GM12878 (cell line): ENCODE results near the gene PDLIM4. TPM values are rescaled to one million over a fixed set of nuclear protein-coding genes. Genes with fewer than 3 reads are reported as not detected.

Experiments
- ATAC-seq: fragments of 200-7000 bp; cut with Tn5 transposase; 3 replicates; pipeline ENCODE4 v1.9.1; 2020; ENCODE audit warnings: mild to moderate bottlenecking, moderate library complexity
- BruUV-seq: library from RNA; stranded (reverse); fragments of 400-500 nt; replicated peaks from 2 replicates; lab custom pipeline; 2021; lab: Mats Ljungman, UMichigan
- CTCF ChIA-PET: fragments of 300-600 bp; sonication (Branson Sonifier 250); formaldehyde crosslinking; extraction: SDS; loops from one replicate; lab custom pipeline; 2021; ENCODE audit warnings: inconsistent platforms; lab: Yijun Ruan, JAX
- POLR2A ChIA-PET: fragments of 350-600 bp; formaldehyde crosslinking; extraction: SDS; loops from one replicate; lab custom pipeline; 2021; ENCODE audit warnings: inconsistent platforms; lab: Charles Lee
- RAD21 ChIA-PET: fragments of 300-600 bp; sonication (Branson Sonifier 250); formaldehyde crosslinking; loops from one replicate; lab custom pipeline; 2023; ENCODE audit warnings: antibody characterized with exemption; ENCODE audit not compliant: unreplicated experiment; lab: Charles Lee
- SMC1A ChIA-PET: fragments of 300-600 bp; sonication (Branson Sonifier 250); formaldehyde crosslinking; loops from one replicate; lab custom pipeline; 2023; ENCODE audit not compliant: unreplicated experiment, uncharacterized antibody; lab: Charles Lee
- DNase-seq: peaks from one replicate; pipeline ENCODE4 v3.0.0-alpha.2; 2011; ENCODE audit warnings: low read depth, low spot score
- FAIRE-seq: peaks from 3 replicates; lab custom pipeline; 2011; peaks lifted over from hg19 to GRCh38; lab: Jason Lieb, UNC
- H2AFZ ChIP-seq: 2 replicates; pipeline ENCODE4 v1.6.0; 2011; ENCODE audit warnings: low read depth, low read length, control low read depth; ENCODE audit not compliant: control insufficient read depth
- H3K27ac ChIP-seq: 2 replicates; pipeline ENCODE4 v1.5.1; 2011; ENCODE audit warnings: control low read depth; ENCODE audit not compliant: control insufficient read depth, insufficient read depth
- H3K27me3 ChIP-seq, 2 experiments: replicated peaks in 1 of 2; 2 replicates each; pipeline versions ENCODE4 v1.6.0 to v1.6.1; 2011; ENCODE audit warnings: low read length in 1 of 2; ENCODE audit not compliant: control insufficient read depth in 2 of 2, insufficient read depth in 2 of 2
- H3K36me3 ChIP-seq, 2 experiments: 2 replicates each; pipeline ENCODE4 v1.5.1; 2011; ENCODE audit warnings: low read length in 1 of 2; ENCODE audit not compliant: control insufficient read depth in 2 of 2, insufficient read depth in 2 of 2
- H3K4me1 ChIP-seq: 2 replicates; pipeline ENCODE4 v1.6.1; 2011; ENCODE audit warnings: mild to moderate bottlenecking, low read length, moderate library complexity, mixed read lengths; ENCODE audit not compliant: control insufficient read depth, insufficient read depth
- H3K4me2 ChIP-seq: 2 replicates; pipeline ENCODE4 v1.6.0; 2011; ENCODE audit warnings: control low read depth; ENCODE audit not compliant: control insufficient read depth, insufficient read depth
- H3K4me3 ChIP-seq: fragments of 200-600 bp; sonication (generic); 2 replicates; pipeline ENCODE4 v1.5.1; 2016
- H3K79me2 ChIP-seq: 2 replicates; pipeline ENCODE4 v1.6.0; 2011; ENCODE audit warnings: low read length; ENCODE audit not compliant: control insufficient read depth, insufficient read depth
- H3K9ac ChIP-seq: 2 replicates; pipeline ENCODE4 v1.8.0; 2011; ENCODE audit warnings: low read length, control low read depth, mixed read lengths; ENCODE audit not compliant: control insufficient read depth, insufficient read depth
- H3K9me3 ChIP-seq: replicated peaks from 3 replicates; pipeline ENCODE4 v1.5.1; 2011; ENCODE audit warnings: mild to moderate bottlenecking, low read length; ENCODE audit not compliant: control insufficient read depth, insufficient read depth
- H4K20me1 ChIP-seq: 2 replicates; pipeline ENCODE4 v1.6.0; 2011; ENCODE audit not compliant: control insufficient read depth, insufficient read depth
- EED ChIP-seq: sonication (generic); IDR thresholded peaks from 2 replicates; pipeline ENCODE4 v1.6.1; 2016; ENCODE audit warnings: antibody characterized with exemption, low read depth
- EGR1 ChIP-seq, 2 experiments: IDR thresholded peaks; 1 replicate in 1 of 2; 2 replicates in 1 of 2; pipeline ENCODE4 v1.6.1; 2011 to 2012; ENCODE audit warnings: low read depth in 2 of 2, low read length in 2 of 2, borderline replicate concordance in 1 of 2, mild to moderate bottlenecking in 1 of 2, moderate library complexity in 1 of 2
- MTA3 ChIP-seq: IDR thresholded peaks from 2 replicates; pipeline ENCODE4 v1.6.1; 2012; ENCODE audit warnings: low read length, inconsistent platforms, borderline replicate concordance
- NR2C2 ChIP-seq: IDR thresholded peaks from 2 replicates; pipeline ENCODE4 v1.6.1; 2011; ENCODE audit warnings: borderline replicate concordance, low read depth; ENCODE audit not compliant: control insufficient read depth, insufficient read length
- PAX5 ChIP-seq: IDR thresholded peaks from 2 replicates; pipeline ENCODE4 v1.6.1; 2011; ENCODE audit warnings: low read depth, low read length, borderline replicate concordance
- RBBP5 ChIP-seq: fragments of 200-600 bp; sonication (generic); conservative IDR thresholded peaks from 2 replicates; pipeline ENCODE4 v1.6.1; 2016
- RELA ChIP-seq: fragments of 450-650 bp; IDR thresholded peaks from 2 replicates; pipeline ENCODE4 v1.8.0; 2014; ENCODE audit warnings: borderline replicate concordance; ENCODE audit not compliant: partially characterized antibody
- SIX5 ChIP-seq: IDR thresholded peaks from 2 replicates; pipeline ENCODE4 v1.6.1; 2011; ENCODE audit warnings: mild to moderate bottlenecking, low read depth, low read length, moderate library complexity; ENCODE audit not compliant: severe bottlenecking
- SREBF2 ChIP-seq: IDR thresholded peaks from 2 replicates; pipeline ENCODE4 v1.6.1; 2012; ENCODE audit warnings: mild to moderate bottlenecking, low read length
- SUZ12 ChIP-seq: fragments of 200-600 bp; sonication (generic); IDR thresholded peaks from one replicate; pipeline ENCODE4 v1.6.1; 2018; ENCODE audit warnings: antibody characterized with exemption, mild to moderate bottlenecking; ENCODE audit not compliant: unreplicated experiment
- TBL1XR1 ChIP-seq: IDR thresholded peaks from 2 replicates; pipeline ENCODE4 v1.6.1; 2012; ENCODE audit warnings: low read depth, low read length, improper control_type of control experiment
- ZBTB11 ChIP-seq: fragments of 450-650 bp; formaldehyde crosslinking; IDR thresholded peaks from 2 replicates; pipeline ENCODE4 v1.5.0; 2022; ENCODE audit warnings: mild to moderate bottlenecking, missing genetic modification characterization
- WGBS: methylation state at CpG from one replicate; pipeline ENCODE4 v1.1.6; 2016; ENCODE audit warnings: low lambda C conversion rate; ENCODE audit not compliant: insufficient replicate concordance, insufficient coverage; ENCODE audit errors: missing lambda C conversion rate; 5-methylcytosine and 5-hydroxymethylcytosine counted together
- in situ Hi-C: fragments of 300-500 bp; cut with MboI; formaldehyde crosslinking; loops from 9 replicates; pipeline ENCODE4 v1.14.3; 2018; ENCODE audit warnings: mixed read lengths
- intact Hi-C: fragments of 100-400 bp; cut with micrococcal nuclease; formaldehyde crosslinking; loops from one replicate; pipeline ENCODE4 v1.14.2; 2022; ENCODE audit not compliant: unreplicated experiment
- polyA plus RNA-seq, 11 experiments: library from polyadenylated mRNA; depleted of rRNA in 4 of 11; unstranded in 6 of 11; stranded (reverse) in 5 of 11; fragments of >200 nt; fragmentation: Nextera tagmentation in 4 of 11; fragmentation: Illumina TruSeq in 1 of 11; extraction: Ambion mirVana in 4 of 11; extraction: Trizol in 1 of 11; gene quantifications; 1 replicate in 1 of 11; 2 replicates in 10 of 11; pipeline versions ENCODE4 v1.2.1 to v1.2.3, GENCODE V29; 2011 to 2016; ENCODE audit warnings: inconsistent platforms in 2 of 11, missing spikeins in 2 of 11, low read depth in 1 of 11
- total RNA-seq, 4 experiments: library from RNA; depleted of rRNA in 3 of 4; stranded (reverse); fragments of >200 nt in 3 of 4; fragmentation: Illumina TruSeq in 1 of 4; extraction: Trizol in 1 of 4; gene quantifications; 2 replicates each; pipeline versions ENCODE4 v1.2.1 to v1.2.3, GENCODE V29; 2013 to 2021

Gene PDLIM4
- total and polyA plus RNA-seq, 10 of the 15 experiments (the other 5 are each of a cell fraction or from before 2014, with no cell fraction given): 0.13 to 1.7 (median 0.39) TPM; not detected in 3

GRCh38 chr5:132207778-132208177 is 49.7 kb upstream of the PDLIM4 start:
- H3K27me3 ChIP-seq: no peaks in the 10 kb centered on the region
- no peak overlapping the region for H3K4me3 ChIP-seq
- no peak for FAIRE-seq
- WGBS: 79% methylated on average over 5 of the region's 5 CpGs
- H3K4me1 ChIP-seq: peaks cover 4% of the 10 kb centered on the region
- no TSS peak for BruUV-seq
- H2AFZ ChIP-seq: no peak overlapping the region
- no peaks in the 10 kb centered on the region for H4K20me1 ChIP-seq
- H3K79me2 ChIP-seq: no peaks in the 10 kb centered on the region
- intact Hi-C loops: no loop called here
- no peak overlapping the region for H3K4me2 ChIP-seq
- in situ Hi-C loops: no loop called here
- H3K36me3 ChIP-seq: no peaks in the 10 kb centered on the region
- H3K9me3 ChIP-seq: no peaks in the 10 kb centered on the region
- no peak for DNase-seq
- ChIA-PET SMC1A (interaction anchor here (0.8 to 3.4 kb wide), 5 partner anchors 12 to 215 kb away, joined by 3 to 13 read pairs (median 3); no protein-coding TSS in a partner anchor), CTCF (interaction anchor here (1.0 to 3.2 kb wide), 3 partner anchors 17 to 30 kb away, joined by 3 to 16 read pairs (median 10); no protein-coding TSS in a partner anchor), POLR2A (no interaction called here), RAD21 (no interaction called here)
- no peak overlapping the region for H3K27ac ChIP-seq
- TF ChIP-seq SREBF2 (no peak), TBL1XR1 (no peak), PAX5 (no peak), EGR1 (IDR thresholded peaks at IDR 0.05; ENCODE audit: borderline replicate concordance in 1 of 2, low read depth in 2 of 2, low read length in 2 of 2) (no peak), MTA3 (no peak), ZBTB11 (no peak), RBBP5 (no peak), NR2C2 (no peak), SIX5 (no peak), EED (no peak), RELA (no peak), SUZ12 (no peak)
- no peak overlapping the region for H3K9ac ChIP-seq
- ATAC-seq: no peak
